Astrocyte (in vitro differentiated cells and primary cell): Measurements from ENCODE around the gene CFAP43. TPM values are rescaled to one million over a fixed set of nuclear protein-coding genes. Genes with fewer than 3 reads are reported as not detected.

Source experiments
- DNase-seq: peaks from one replicate; pipeline ENCODE4 v3.0.0-alpha.2; 2010; ENCODE audit warnings: low read depth
- FAIRE-seq: peaks from 2 replicates; lab custom pipeline; 2011; peaks lifted over from hg19 to GRCh38; lab: Jason Lieb, UNC
- H2AFZ ChIP-seq: 2 replicates; pipeline ENCODE4 v1.6.0; 2012; ENCODE audit warnings: low read depth, low read length, inconsistent platforms
- H3K27ac ChIP-seq: 2 replicates; pipeline ENCODE4 v1.5.1; 2011; ENCODE audit warnings: low read depth, low read length, inconsistent platforms
- H3K27me3 ChIP-seq: 2 replicates; pipeline ENCODE4 v1.6.0; 2011; ENCODE audit warnings: low read length, inconsistent platforms; ENCODE audit not compliant: insufficient read depth
- H3K36me3 ChIP-seq: 2 replicates; pipeline ENCODE4 v1.5.1; 2011; ENCODE audit warnings: low read length, inconsistent platforms; ENCODE audit not compliant: insufficient read depth
- H3K4me1 ChIP-seq: 2 replicates; pipeline ENCODE4 v1.5.1; 2011; ENCODE audit warnings: low read length, inconsistent platforms; ENCODE audit not compliant: insufficient read depth
- H3K4me2 ChIP-seq: 2 replicates; pipeline ENCODE4 v1.6.0; 2012; ENCODE audit warnings: low read length, inconsistent platforms
- H3K4me3 ChIP-seq: 2 replicates; pipeline ENCODE4 v1.5.1; 2011; ENCODE audit warnings: low read depth, mild to moderate bottlenecking, low read length, inconsistent platforms; ENCODE audit not compliant: insufficient read depth
- H3K79me2 ChIP-seq: 2 replicates; pipeline ENCODE4 v1.6.0; 2012; ENCODE audit warnings: mild to moderate bottlenecking, low read length, inconsistent platforms; ENCODE audit not compliant: insufficient read depth
- H3K9ac ChIP-seq: 2 replicates; pipeline ENCODE4 v1.6.0; 2012; ENCODE audit warnings: mild to moderate bottlenecking, low read length, inconsistent platforms
- H3K9me3 ChIP-seq: 2 replicates; pipeline ENCODE4 v1.5.1; 2012; ENCODE audit warnings: low read depth, mild to moderate bottlenecking, low read length, inconsistent platforms; ENCODE audit not compliant: insufficient read depth
- H4K20me1 ChIP-seq: 2 replicates; pipeline ENCODE4 v1.6.0; 2012; ENCODE audit warnings: low read length, inconsistent platforms; ENCODE audit not compliant: insufficient read depth
- H3K27ac Mint-ChIP-seq: one replicate; pipeline ENCODE4 v1.8.0; 2021; ENCODE audit warnings: mild to moderate bottlenecking, mixed read lengths; ENCODE audit not compliant: unreplicated experiment
- H3K27me3 Mint-ChIP-seq: one replicate; pipeline ENCODE4 v1.8.0; 2021; ENCODE audit warnings: low read depth, mixed read lengths; ENCODE audit not compliant: unreplicated experiment
- H3K36me3 Mint-ChIP-seq: one replicate; pipeline ENCODE4 v1.8.0; 2021; ENCODE audit warnings: low read depth, mixed read lengths; ENCODE audit not compliant: unreplicated experiment
- H3K4me1 Mint-ChIP-seq: one replicate; pipeline ENCODE4 v1.8.0; 2021; ENCODE audit warnings: low read depth, mixed read lengths; ENCODE audit not compliant: unreplicated experiment
- H3K4me3 Mint-ChIP-seq: one replicate; pipeline ENCODE4 v1.8.0; 2021; ENCODE audit warnings: mild to moderate bottlenecking, moderate library complexity, mixed read lengths; ENCODE audit not compliant: unreplicated experiment
- H3K9me3 Mint-ChIP-seq: one replicate; pipeline ENCODE4 v1.8.0; 2021; ENCODE audit warnings: mild to moderate bottlenecking, mixed read lengths; ENCODE audit not compliant: unreplicated experiment
- EZH2 ChIP-seq: IDR thresholded peaks from 2 replicates; pipeline ENCODE4 v1.6.1; 2012; ENCODE audit warnings: mild to moderate bottlenecking, low read length, inconsistent platforms; ENCODE audit not compliant: insufficient read depth
- total RNA-seq: library from RNA; stranded (reverse); gene quantifications from 2 replicates; pipeline ENCODE4 v1.2.1, GENCODE V29; 2021
- TF ChIP-seq, protein P1 (sequence below): IDR thresholded peaks from 2 replicates; pipeline ENCODE4 v1.5.1; 2011; ENCODE audit warnings: low read depth, mild to moderate bottlenecking, inconsistent platforms, low read length, moderate library complexity; ENCODE audit not compliant: insufficient read depth

Gene CFAP43
- total RNA-seq, 1 donor from 2014 or later, result 0.27 TPM

DNA sequence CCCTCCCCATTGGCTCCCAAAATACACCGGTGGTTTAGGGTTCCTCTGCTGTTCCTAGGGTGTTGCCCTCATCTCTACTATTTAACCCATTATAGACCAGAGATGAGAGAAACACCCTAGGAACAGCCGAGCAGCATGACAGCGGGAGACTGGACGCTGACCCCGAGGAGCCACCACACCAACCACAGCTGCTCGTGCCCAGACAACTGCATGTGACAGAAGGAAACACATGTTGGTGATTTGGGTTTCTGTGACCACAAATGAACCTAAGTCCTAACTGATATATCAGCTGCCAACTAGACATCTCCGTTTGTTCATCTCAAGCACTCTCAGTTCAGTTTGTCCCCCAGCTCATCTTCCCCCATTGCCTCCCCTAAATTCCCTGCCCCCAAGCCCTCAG, 13.4 kb downstream of the CFAP43 start:
- H3K4me3 ChIP-seq, result no peak overlapping the region
- DNase-seq (no peak), FAIRE-seq (no peak)
- H3K79me2 ChIP-seq, result no peaks in the 10 kb centered on the region
- no peaks in the 10 kb centered on the region for H3K36me3 Mint-ChIP-seq
- no peak overlapping the region for H3K4me2 ChIP-seq
- H3K4me1 ChIP-seq, result no peaks in the 10 kb centered on the region
- H3K27me3 ChIP-seq, result peaks cover 19% of the 10 kb centered on the region
- peaks cover 5% of the 10 kb centered on the region for H3K27me3 Mint-ChIP-seq
- H3K9ac ChIP-seq, result no peak overlapping the region
- no peaks in the 10 kb centered on the region for H3K9me3 Mint-ChIP-seq
- TF ChIP-seq, protein P1, sequence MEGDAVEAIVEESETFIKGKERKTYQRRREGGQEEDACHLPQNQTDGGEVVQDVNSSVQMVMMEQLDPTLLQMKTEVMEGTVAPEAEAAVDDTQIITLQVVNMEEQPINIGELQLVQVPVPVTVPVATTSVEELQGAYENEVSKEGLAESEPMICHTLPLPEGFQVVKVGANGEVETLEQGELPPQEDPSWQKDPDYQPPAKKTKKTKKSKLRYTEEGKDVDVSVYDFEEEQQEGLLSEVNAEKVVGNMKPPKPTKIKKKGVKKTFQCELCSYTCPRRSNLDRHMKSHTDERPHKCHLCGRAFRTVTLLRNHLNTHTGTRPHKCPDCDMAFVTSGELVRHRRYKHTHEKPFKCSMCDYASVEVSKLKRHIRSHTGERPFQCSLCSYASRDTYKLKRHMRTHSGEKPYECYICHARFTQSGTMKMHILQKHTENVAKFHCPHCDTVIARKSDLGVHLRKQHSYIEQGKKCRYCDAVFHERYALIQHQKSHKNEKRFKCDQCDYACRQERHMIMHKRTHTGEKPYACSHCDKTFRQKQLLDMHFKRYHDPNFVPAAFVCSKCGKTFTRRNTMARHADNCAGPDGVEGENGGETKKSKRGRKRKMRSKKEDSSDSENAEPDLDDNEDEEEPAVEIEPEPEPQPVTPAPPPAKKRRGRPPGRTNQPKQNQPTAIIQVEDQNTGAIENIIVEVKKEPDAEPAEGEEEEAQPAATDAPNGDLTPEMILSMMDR, result no peak
- TF ChIP-seq EZH2, result no peak
- no peak overlapping the region for H2AFZ ChIP-seq
- H3K4me1 Mint-ChIP-seq, result no peaks in the 10 kb centered on the region
- H4K20me1 ChIP-seq, result no peaks in the 10 kb centered on the region
- H3K27ac ChIP-seq, result no peak overlapping the region
- H3K27ac Mint-ChIP-seq, result no peak overlapping the region
- no peaks in the 10 kb centered on the region for H3K9me3 ChIP-seq
- H3K36me3 ChIP-seq, result no peaks in the 10 kb centered on the region
- H3K4me3 Mint-ChIP-seq, result no peak overlapping the region

GRCh38 chr10:104216631-104217030, 15.5 kb downstream of the CFAP43 start:
- H3K27me3 Mint-ChIP-seq, result peaks cover 5% of the 10 kb centered on the region
- H3K36me3 Mint-ChIP-seq, result no peaks in the 10 kb centered on the region
- Histone ChIP-seq H2AFZ (no peak overlapping the region), H3K27me3 (peaks cover 19% of the 10 kb centered on the region), H3K9ac (no peak overlapping the region), H4K20me1 (no peaks in the 10 kb centered on the region), H3K4me3 (no peak overlapping the region), H3K27ac (no peak overlapping the region), H3K4me1 (no peaks in the 10 kb centered on the region), H3K79me2 (no peaks in the 10 kb centered on the region), H3K36me3 (no peaks in the 10 kb centered on the region), H3K4me2 (no peak overlapping the region), H3K9me3 (no peaks in the 10 kb centered on the region)
- no peak overlapping the region for H3K4me3 Mint-ChIP-seq
- no peak overlapping the region for H3K27ac Mint-ChIP-seq
- TF ChIP-seq, protein P1, result no peak
- TF ChIP-seq EZH2, result no peak
- FAIRE-seq, result no peak
- no peaks in the 10 kb centered on the region for H3K9me3 Mint-ChIP-seq
- H3K4me1 Mint-ChIP-seq, result no peaks in the 10 kb centered on the region
- DNase-seq, result no peak

GRCh38 chr10:104209575-104210198, 22.5 kb downstream of the CFAP43 start:
- Mint-ChIP-seq H3K27me3 (peaks cover 2% of the 10 kb centered on the region), H3K36me3 (no peaks in the 10 kb centered on the region), H3K4me3 (no peak overlapping the region), H3K27ac (no peak overlapping the region), H3K9me3 (no peaks in the 10 kb centered on the region), H3K4me1 (no peaks in the 10 kb centered on the region)
- Histone ChIP-seq H3K36me3 (no peaks in the 10 kb centered on the region), H3K27me3 (peaks cover 3% of the 10 kb centered on the region), H3K4me2 (no peak overlapping the region), H3K9ac (no peak overlapping the region), H3K79me2 (no peaks in the 10 kb centered on the region), H3K4me1 (no peaks in the 10 kb centered on the region), H3K4me3 (no peak overlapping the region), H3K27ac (no peak overlapping the region), H4K20me1 (no peaks in the 10 kb centered on the region), H3K9me3 (no peaks in the 10 kb centered on the region), H2AFZ (no peak overlapping the region)
- peak; percentile 3 for DNase-seq
- no peak for FAIRE-seq
- TF ChIP-seq EZH2, result no peak
- TF ChIP-seq, protein P1, result peak; percentile 55
